ENCODE data around the gene SIDT2.
A peak's percentile ranks its signal among the peaks of the same experiment; 100 is the strongest.
"Not testable (repeated sequence)": the region's sequence is repeated elsewhere in the genome, so short reads cannot be mapped to it uniquely, and the experiment has no call there.

The SIDT2 gene

GRCh38 chr11:117178210-117179034 lies at the start of gene SIDT2:
Gene SIDT2, plus strand, starts transcription at chr11:117178743. Its CDS starts 521 bp downstream, at chr11:117179264.
- DNase-seq: peak; percentile 77

GRCh38 chr11:117130396-117130795 lies 48.1 kb upstream of the SIDT2 start:
- DNase-seq: not testable (repeated sequence)

- no peak for DNase-seq
Observed at GRCh38 chr11:117130879-117131278, 47.7 kb upstream of the SIDT2 start.

- no peak for DNase-seq
Observed at GRCh38 chr11:117134431-117134830, 44.1 kb upstream of the SIDT2 start.

- not testable (repeated sequence) for DNase-seq
Observed at GRCh38 chr11:117134979-117135378, 43.6 kb upstream of the SIDT2 start.

- not testable (repeated sequence) for DNase-seq
Observed at GRCh38 chr11:117137223-117138086, 41.1 kb upstream of the SIDT2 start.

- peak; percentile 34 for DNase-seq
Observed at GRCh38 chr11:117143390-117143789, 35.2 kb upstream of the SIDT2 start.

GRCh38 chr11:117143871-117144476 lies 34.6 kb upstream of the SIDT2 start, which contains the start of gene PAFAH1B2:
Gene PAFAH1B2, plus strand, starts transcription at chr11:117144287. Its CDS starts 8,161 bp downstream, at chr11:117152448.
- peak; percentile 83 for DNase-seq

- DNase-seq: no peak
Observed at GRCh38 chr11:117144477-117145392, 33.8 kb upstream of the SIDT2 start.

GRCh38 chr11:117145393-117145761 lies 33.2 kb upstream of the SIDT2 start:
- DNase-seq: peak; percentile 24

GRCh38 chr11:117146521-117146920 lies 32.0 kb upstream of the SIDT2 start:
- no peak for DNase-seq

GRCh38 chr11:117152066-117152465 lies 26.5 kb upstream of the SIDT2 start:
- DNase-seq: no peak

- DNase-seq: no peak
Observed at GRCh38 chr11:117154468-117154867, 24.1 kb upstream of the SIDT2 start.

- DNase-seq: no peak
Observed at GRCh38 chr11:117157507-117157906, 21.0 kb upstream of the SIDT2 start.

- no peak for DNase-seq
Observed at GRCh38 chr11:117159892-117160291, 18.7 kb upstream of the SIDT2 start.

- no peak for DNase-seq
Observed at GRCh38 chr11:117160826-117161225, 17.7 kb upstream of the SIDT2 start.

- DNase-seq: no peak
Observed at GRCh38 chr11:117166491-117166890, 12.1 kb upstream of the SIDT2 start.

GRCh38 chr11:117169736-117170135 lies 8.8 kb upstream of the SIDT2 start:
- DNase-seq: no peak

GRCh38 chr11:117170210-117170609 lies 8.3 kb upstream of the SIDT2 start:
- no peak for DNase-seq

GRCh38 chr11:117171007-117171403 lies 7.5 kb upstream of the SIDT2 start:
- DNase-seq: no peak

- no peak for DNase-seq
Observed at GRCh38 chr11:117171404-117172061, 7.0 kb upstream of the SIDT2 start.

All from NCI-H446 treated with DMSO at 0.1 percent for 48 hours (cell line).